ENCODE data around the gene NLGN3.
A peak's percentile ranks its signal among the peaks of the same experiment; 100 is the strongest.
"Not testable (repeated sequence)": the region's sequence is repeated elsewhere in the genome, so short reads cannot be mapped to it uniquely, and the experiment has no call there.

NLGN3 gene

GRCh38 chrX:71177327-71177726 lies 32.7 kb downstream of the NLGN3 start:
- TF ChIP-seq CTCF (IDR thresholded peaks at IDR 0.05) = no peak
- no peaks in the 10 kb centered on the region for H3K9me3 ChIP-seq (ENCODE audit: control insufficient read depth, low read length)
- H3K4me2 ChIP-seq (ENCODE audit: low read length) = peak overlapping the region; percentile 57
- no peaks in the 10 kb centered on the region for H3K27me3 ChIP-seq (ENCODE audit: control insufficient read depth, insufficient read depth, low read length)
- peaks cover 17% of the 10 kb centered on the region for H3K4me1 ChIP-seq
- H2AFZ ChIP-seq = peak overlapping the region; percentile 74
- H3K27ac ChIP-seq = peak overlapping the region; percentile 87
- H3K4me3 ChIP-seq (ENCODE audit: low read depth, low read length) = no peak overlapping the region
- no peaks in the 10 kb centered on the region for H3K36me3 ChIP-seq (ENCODE audit: control insufficient read depth, insufficient read depth, low read length)
- H3K9ac ChIP-seq = no peak overlapping the region
- H3K79me2 ChIP-seq = no peaks in the 10 kb centered on the region

- H2AFZ ChIP-seq = peak overlapping the region; percentile 74
- no peak overlapping the region for H3K9ac ChIP-seq
- H3K4me2 ChIP-seq (ENCODE audit: low read length) = no peak overlapping the region
- no peaks in the 10 kb centered on the region for H3K79me2 ChIP-seq
- H3K4me1 ChIP-seq = peaks cover 20% of the 10 kb centered on the region
- TF ChIP-seq CTCF (IDR thresholded peaks at IDR 0.05) = peak; percentile 57
- no peaks in the 10 kb centered on the region for H3K27me3 ChIP-seq (ENCODE audit: control insufficient read depth, insufficient read depth, low read length)
- no peak overlapping the region for H3K4me3 ChIP-seq (ENCODE audit: low read depth, low read length)
- H3K9me3 ChIP-seq (ENCODE audit: control insufficient read depth, low read length) = no peaks in the 10 kb centered on the region
- H3K27ac ChIP-seq = no peak overlapping the region
- no peaks in the 10 kb centered on the region for H3K36me3 ChIP-seq (ENCODE audit: control insufficient read depth, insufficient read depth, low read length)
Observed at GRCh38 chrX:71178908-71179307, 34.3 kb downstream of the NLGN3 start.

- not testable (repeated sequence) for H2AFZ ChIP-seq; H3K9me3 ChIP-seq (ENCODE audit: control insufficient read depth, low read length); H3K27ac ChIP-seq
Observed at GRCh38 chrX:71180579-71181265, 36.1 kb downstream of the NLGN3 start.

GRCh38 chrX:71181558-71181909 lies 36.9 kb downstream of the NLGN3 start:
- Histone ChIP-seq H3K4me1 (peaks cover 24% of the 10 kb centered on the region), H3K79me2 (no peaks in the 10 kb centered on the region), H3K9ac (no peak overlapping the region), H3K4me3 (ENCODE audit: low read depth, low read length) (peak overlapping the region; percentile 61), H3K27me3 (ENCODE audit: control insufficient read depth, insufficient read depth, low read length) (no peaks in the 10 kb centered on the region), H3K36me3 (ENCODE audit: control insufficient read depth, insufficient read depth, low read length) (no peaks in the 10 kb centered on the region), H2AFZ (peak overlapping the region; percentile 79), H3K9me3 (ENCODE audit: control insufficient read depth, low read length) (no peaks in the 10 kb centered on the region), H3K4me2 (ENCODE audit: low read length) (peak overlapping the region; percentile 59), H3K27ac (peak overlapping the region; percentile 93)
- TF ChIP-seq CTCF (IDR thresholded peaks at IDR 0.05) = no peak

More at GRCh38 chrX:71180579-71181265, 36.1 kb downstream of the NLGN3 start:
- not testable (repeated sequence) for H3K4me3 ChIP-seq (ENCODE audit: low read depth, low read length); H3K79me2 ChIP-seq; H3K27me3 ChIP-seq (ENCODE audit: control insufficient read depth, insufficient read depth, low read length); H3K9ac ChIP-seq; H3K4me2 ChIP-seq (ENCODE audit: low read length); H3K36me3 ChIP-seq (ENCODE audit: control insufficient read depth, insufficient read depth, low read length)
- peaks cover 24% of the 10 kb centered on the region for H3K4me1 ChIP-seq

GRCh38 chrX:71181910-71182799 lies 37.5 kb downstream of the NLGN3 start:
- Histone ChIP-seq H3K9me3 (ENCODE audit: control insufficient read depth, low read length) (no peaks in the 10 kb centered on the region), H3K4me1 (peaks cover 19% of the 10 kb centered on the region), H3K4me2 (ENCODE audit: low read length) (peak overlapping the region; percentile 85), H3K4me3 (ENCODE audit: low read depth, low read length) (peak overlapping the region; percentile 63), H2AFZ (peak overlapping the region; percentile 96), H3K9ac (no peak overlapping the region), H3K36me3 (ENCODE audit: control insufficient read depth, insufficient read depth, low read length) (no peaks in the 10 kb centered on the region), H3K27me3 (ENCODE audit: control insufficient read depth, insufficient read depth, low read length) (no peaks in the 10 kb centered on the region), H3K27ac (peak overlapping the region; percentile 93), H3K79me2 (no peaks in the 10 kb centered on the region)
- TF ChIP-seq CTCF (IDR thresholded peaks at IDR 0.05) = no peak

Measured in parathyroid adenoma (tissue), 2 donors.